Astrocyte (in vitro differentiated cells and primary cell): ENCODE measurements around the gene APRT. TPM values are rescaled to one million over a fixed set of nuclear protein-coding genes. Genes with fewer than 3 reads are reported as not detected.
A peak's percentile ranks its signal among the peaks of the same experiment; 100 is the strongest.

ENCODE experiments used
- DNase-seq: peaks from one replicate; pipeline ENCODE4 v3.0.0-alpha.2; 2010; ENCODE audit warnings: low read depth
- FAIRE-seq: peaks from 2 replicates; lab custom pipeline; 2011; peaks lifted over from hg19 to GRCh38; lab: Jason Lieb, UNC
- H2AFZ ChIP-seq: 2 replicates; pipeline ENCODE4 v1.6.0; 2012; ENCODE audit warnings: low read depth, low read length, inconsistent platforms
- H3K27ac ChIP-seq: 2 replicates; pipeline ENCODE4 v1.5.1; 2011; ENCODE audit warnings: low read depth, low read length, inconsistent platforms
- H3K27me3 ChIP-seq: 2 replicates; pipeline ENCODE4 v1.6.0; 2011; ENCODE audit warnings: low read length, inconsistent platforms; ENCODE audit not compliant: insufficient read depth
- H3K36me3 ChIP-seq: 2 replicates; pipeline ENCODE4 v1.5.1; 2011; ENCODE audit warnings: low read length, inconsistent platforms; ENCODE audit not compliant: insufficient read depth
- H3K4me1 ChIP-seq: 2 replicates; pipeline ENCODE4 v1.5.1; 2011; ENCODE audit warnings: low read length, inconsistent platforms; ENCODE audit not compliant: insufficient read depth
- H3K4me2 ChIP-seq: 2 replicates; pipeline ENCODE4 v1.6.0; 2012; ENCODE audit warnings: low read length, inconsistent platforms
- H3K4me3 ChIP-seq: 2 replicates; pipeline ENCODE4 v1.5.1; 2011; ENCODE audit warnings: low read depth, mild to moderate bottlenecking, low read length, inconsistent platforms; ENCODE audit not compliant: insufficient read depth
- H3K79me2 ChIP-seq: 2 replicates; pipeline ENCODE4 v1.6.0; 2012; ENCODE audit warnings: mild to moderate bottlenecking, low read length, inconsistent platforms; ENCODE audit not compliant: insufficient read depth
- H3K9ac ChIP-seq: 2 replicates; pipeline ENCODE4 v1.6.0; 2012; ENCODE audit warnings: mild to moderate bottlenecking, low read length, inconsistent platforms
- H3K9me3 ChIP-seq: 2 replicates; pipeline ENCODE4 v1.5.1; 2012; ENCODE audit warnings: low read depth, mild to moderate bottlenecking, low read length, inconsistent platforms; ENCODE audit not compliant: insufficient read depth
- H4K20me1 ChIP-seq: 2 replicates; pipeline ENCODE4 v1.6.0; 2012; ENCODE audit warnings: low read length, inconsistent platforms; ENCODE audit not compliant: insufficient read depth
- H3K27ac Mint-ChIP-seq: one replicate; pipeline ENCODE4 v1.8.0; 2021; ENCODE audit warnings: mild to moderate bottlenecking, mixed read lengths; ENCODE audit not compliant: unreplicated experiment
- H3K27me3 Mint-ChIP-seq: one replicate; pipeline ENCODE4 v1.8.0; 2021; ENCODE audit warnings: low read depth, mixed read lengths; ENCODE audit not compliant: unreplicated experiment
- H3K36me3 Mint-ChIP-seq: one replicate; pipeline ENCODE4 v1.8.0; 2021; ENCODE audit warnings: low read depth, mixed read lengths; ENCODE audit not compliant: unreplicated experiment
- H3K4me1 Mint-ChIP-seq: one replicate; pipeline ENCODE4 v1.8.0; 2021; ENCODE audit warnings: low read depth, mixed read lengths; ENCODE audit not compliant: unreplicated experiment
- H3K4me3 Mint-ChIP-seq: one replicate; pipeline ENCODE4 v1.8.0; 2021; ENCODE audit warnings: mild to moderate bottlenecking, moderate library complexity, mixed read lengths; ENCODE audit not compliant: unreplicated experiment
- H3K9me3 Mint-ChIP-seq: one replicate; pipeline ENCODE4 v1.8.0; 2021; ENCODE audit warnings: mild to moderate bottlenecking, mixed read lengths; ENCODE audit not compliant: unreplicated experiment
- EZH2 ChIP-seq: IDR thresholded peaks from 2 replicates; pipeline ENCODE4 v1.6.1; 2012; ENCODE audit warnings: mild to moderate bottlenecking, low read length, inconsistent platforms; ENCODE audit not compliant: insufficient read depth
- total RNA-seq: library from RNA; stranded (reverse); gene quantifications from 2 replicates; pipeline ENCODE4 v1.2.1, GENCODE V29; 2021
- TF ChIP-seq, protein P1 (sequence below): IDR thresholded peaks from 2 replicates; pipeline ENCODE4 v1.5.1; 2011; ENCODE audit warnings: low read depth, mild to moderate bottlenecking, inconsistent platforms, low read length, moderate library complexity; ENCODE audit not compliant: insufficient read depth

APRT gene
- total RNA-seq, 1 donor from 2014 or later = 132 TPM

DNA sequence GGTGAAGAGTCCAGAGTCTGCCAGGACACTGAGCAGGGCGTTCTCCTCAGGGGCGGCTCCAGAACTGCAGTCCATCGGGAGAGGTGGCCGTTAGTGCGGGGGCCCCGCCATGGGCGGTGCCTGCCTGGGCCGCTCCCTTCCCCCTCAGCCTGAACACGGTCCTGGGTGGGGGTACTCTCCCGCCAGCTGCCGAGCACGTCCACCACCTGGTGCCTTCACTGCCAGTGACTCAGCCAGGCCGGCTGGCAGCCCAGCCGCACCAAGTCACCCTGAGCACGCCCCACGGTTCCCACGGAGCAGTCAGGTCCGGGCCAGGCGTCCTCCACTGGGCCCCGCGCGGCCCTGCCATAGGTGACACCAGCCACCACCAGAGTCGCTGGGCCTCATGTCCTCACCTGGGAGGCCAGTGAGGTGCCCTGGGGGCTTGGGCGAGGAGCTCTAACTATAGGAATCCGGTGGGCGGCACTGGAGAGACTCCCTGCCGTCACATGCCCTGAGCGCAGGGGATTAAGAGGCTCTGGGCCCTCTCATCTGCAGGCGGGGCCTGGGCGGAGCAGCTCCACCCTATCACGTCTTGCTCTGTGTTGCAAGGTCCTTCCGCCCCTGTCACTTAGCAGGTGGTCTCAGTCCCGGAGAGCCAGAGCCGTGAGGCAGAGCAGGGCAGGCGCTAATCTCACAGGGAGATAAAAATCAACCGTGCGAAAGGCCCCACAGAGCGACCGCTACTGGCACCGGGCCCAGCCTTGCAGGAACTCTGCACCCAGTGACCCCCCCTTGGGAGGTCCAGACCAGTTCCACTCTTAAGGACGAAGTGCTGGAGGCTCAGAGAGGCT lies 41.1 kb downstream of the APRT start:
- peaks cover 96% of the 10 kb centered on the region for H4K20me1 ChIP-seq
- FAIRE-seq = no peak
- H3K4me2 ChIP-seq = peak overlapping the region; percentile 79
- no peak for TF ChIP-seq EZH2
- TF ChIP-seq, protein P1, sequence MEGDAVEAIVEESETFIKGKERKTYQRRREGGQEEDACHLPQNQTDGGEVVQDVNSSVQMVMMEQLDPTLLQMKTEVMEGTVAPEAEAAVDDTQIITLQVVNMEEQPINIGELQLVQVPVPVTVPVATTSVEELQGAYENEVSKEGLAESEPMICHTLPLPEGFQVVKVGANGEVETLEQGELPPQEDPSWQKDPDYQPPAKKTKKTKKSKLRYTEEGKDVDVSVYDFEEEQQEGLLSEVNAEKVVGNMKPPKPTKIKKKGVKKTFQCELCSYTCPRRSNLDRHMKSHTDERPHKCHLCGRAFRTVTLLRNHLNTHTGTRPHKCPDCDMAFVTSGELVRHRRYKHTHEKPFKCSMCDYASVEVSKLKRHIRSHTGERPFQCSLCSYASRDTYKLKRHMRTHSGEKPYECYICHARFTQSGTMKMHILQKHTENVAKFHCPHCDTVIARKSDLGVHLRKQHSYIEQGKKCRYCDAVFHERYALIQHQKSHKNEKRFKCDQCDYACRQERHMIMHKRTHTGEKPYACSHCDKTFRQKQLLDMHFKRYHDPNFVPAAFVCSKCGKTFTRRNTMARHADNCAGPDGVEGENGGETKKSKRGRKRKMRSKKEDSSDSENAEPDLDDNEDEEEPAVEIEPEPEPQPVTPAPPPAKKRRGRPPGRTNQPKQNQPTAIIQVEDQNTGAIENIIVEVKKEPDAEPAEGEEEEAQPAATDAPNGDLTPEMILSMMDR = no peak
- H3K4me3 Mint-ChIP-seq = no peak overlapping the region
- H3K27ac ChIP-seq = peak overlapping the region; percentile 78
- no peaks in the 10 kb centered on the region for H3K27me3 Mint-ChIP-seq
- no peaks in the 10 kb centered on the region for H3K9me3 Mint-ChIP-seq
- H3K36me3 Mint-ChIP-seq = peaks cover 4% of the 10 kb centered on the region
- H3K27ac Mint-ChIP-seq = peak overlapping the region; percentile 66
- H3K27me3 ChIP-seq = no peaks in the 10 kb centered on the region
- peaks cover 50% of the 10 kb centered on the region for H3K4me1 Mint-ChIP-seq
- peak overlapping the region; percentile 68 for H3K9ac ChIP-seq
- DNase-seq = peak; percentile 80
- peak overlapping the region; percentile 2 for H3K4me3 ChIP-seq
- peaks cover 92% of the 10 kb centered on the region for H3K79me2 ChIP-seq
- H3K36me3 ChIP-seq = no peaks in the 10 kb centered on the region
- no peaks in the 10 kb centered on the region for H3K9me3 ChIP-seq
- H2AFZ ChIP-seq = no peak overlapping the region
- peaks cover 78% of the 10 kb centered on the region for H3K4me1 ChIP-seq

DNA sequence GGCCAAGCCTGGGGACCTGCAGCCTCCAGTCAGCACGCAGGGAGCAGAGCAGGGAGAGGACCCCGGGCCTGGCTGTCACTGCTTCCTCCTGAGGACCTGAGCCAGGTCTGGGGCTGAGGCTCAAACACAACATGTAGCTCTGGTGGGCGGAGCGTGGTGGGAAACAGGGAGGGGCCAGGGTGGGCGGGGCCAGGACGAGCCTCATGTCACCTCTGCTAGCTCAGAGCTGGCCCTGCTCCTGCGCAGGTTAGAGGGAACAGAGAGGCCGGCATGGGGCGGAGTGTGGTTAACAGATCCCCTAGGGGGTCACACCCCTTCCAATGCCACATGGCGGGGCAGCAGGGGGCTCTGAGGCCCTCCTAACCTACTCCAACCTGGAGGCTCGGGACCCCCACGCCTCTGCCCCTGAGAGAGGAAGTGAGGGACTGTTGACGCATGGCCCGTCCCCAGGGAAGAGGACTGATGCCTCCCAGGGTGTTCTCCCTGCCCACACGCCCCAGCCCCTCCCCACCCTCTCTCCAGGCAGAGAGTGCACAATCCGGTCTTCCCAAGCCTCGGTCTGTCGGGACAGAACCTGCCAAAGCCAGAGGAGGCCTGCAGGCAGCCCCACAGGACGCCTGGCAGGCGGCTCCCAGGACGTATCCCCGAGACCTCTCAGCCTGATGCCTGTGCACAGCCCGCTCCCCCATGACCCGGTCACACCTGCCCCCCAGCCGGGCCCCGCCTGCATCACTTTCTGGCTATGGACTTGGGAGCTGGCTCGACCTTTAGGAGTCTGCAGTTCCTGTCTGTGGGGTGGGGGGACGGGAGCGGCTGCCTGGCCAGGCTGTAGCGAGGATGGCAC lies 41.9 kb downstream of the APRT start:
- no peak for FAIRE-seq
- no peaks in the 10 kb centered on the region for H3K27me3 ChIP-seq
- peaks cover 96% of the 10 kb centered on the region for H4K20me1 ChIP-seq

More for the DNA sequence above, 41.9 kb downstream of the APRT start:
- H3K27ac ChIP-seq = peak overlapping the region; percentile 78
- Mint-ChIP-seq H3K4me3 (peak overlapping the region; percentile 40), H3K36me3 (peaks cover 4% of the 10 kb centered on the region), H3K27me3 (no peaks in the 10 kb centered on the region), H3K4me1 (peaks cover 55% of the 10 kb centered on the region), H3K9me3 (no peaks in the 10 kb centered on the region), H3K27ac (no peak overlapping the region)
- TF ChIP-seq EZH2 = no peak
- TF ChIP-seq, protein P1 = no peak
- H3K4me2 ChIP-seq = peak overlapping the region; percentile 79
- H2AFZ ChIP-seq = no peak overlapping the region
- H3K79me2 ChIP-seq = peaks cover 92% of the 10 kb centered on the region
- DNase-seq = no peak
- H3K36me3 ChIP-seq = no peaks in the 10 kb centered on the region
- peaks cover 82% of the 10 kb centered on the region for H3K4me1 ChIP-seq
- no peaks in the 10 kb centered on the region for H3K9me3 ChIP-seq
- no peak overlapping the region for H3K4me3 ChIP-seq
- H3K9ac ChIP-seq = peak overlapping the region; percentile 68
